GM18520 (cell line): ENCODE data around the gene RGMA.
"Not testable (repeated sequence)": the region's sequence is repeated elsewhere in the genome, so short reads cannot be mapped to it uniquely, and the experiment has no call there.

ENCODE experiments used
- ATAC-seq: cut with Tn5 transposase; IDR thresholded peaks from one replicate; pipeline ENCODE4 v1.9.1; 2021; ENCODE audit not compliant: unreplicated experiment

Gene RGMA

DNA sequence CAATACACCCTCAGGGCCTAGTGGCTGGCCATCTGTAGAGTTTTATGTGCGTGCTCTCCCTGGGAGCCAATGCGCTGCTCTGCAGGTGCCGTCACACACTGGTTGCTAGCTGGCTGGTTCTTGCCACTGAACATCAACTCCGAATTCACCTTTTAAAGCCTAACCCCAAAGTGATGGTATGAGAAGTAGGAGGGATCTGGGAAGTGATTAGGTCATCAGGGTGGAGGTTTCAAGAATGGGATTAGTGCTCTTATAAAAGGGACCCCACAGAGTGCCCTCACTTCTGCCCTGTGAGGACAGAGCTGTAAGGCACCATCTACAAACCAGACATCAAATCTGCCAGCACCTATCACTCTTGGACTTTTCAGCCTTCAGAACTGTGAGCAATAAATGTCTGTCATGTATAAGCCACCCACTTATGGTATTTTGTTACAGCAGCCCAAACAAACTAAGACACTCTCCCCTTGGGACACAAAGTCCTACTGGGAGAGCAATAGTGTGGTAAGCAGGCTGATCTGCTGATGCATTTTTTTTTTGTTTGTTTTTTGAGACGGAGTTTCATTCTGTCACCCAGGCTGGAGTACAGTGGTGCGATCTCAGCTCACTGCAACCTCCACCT is 20.3 kb downstream of the RGMA start:
- ATAC-seq: no peak

- no peak for ATAC-seq
Observed at GRCh38 chr15:93067649-93068085, 21.3 kb downstream of the RGMA start.

DNA sequence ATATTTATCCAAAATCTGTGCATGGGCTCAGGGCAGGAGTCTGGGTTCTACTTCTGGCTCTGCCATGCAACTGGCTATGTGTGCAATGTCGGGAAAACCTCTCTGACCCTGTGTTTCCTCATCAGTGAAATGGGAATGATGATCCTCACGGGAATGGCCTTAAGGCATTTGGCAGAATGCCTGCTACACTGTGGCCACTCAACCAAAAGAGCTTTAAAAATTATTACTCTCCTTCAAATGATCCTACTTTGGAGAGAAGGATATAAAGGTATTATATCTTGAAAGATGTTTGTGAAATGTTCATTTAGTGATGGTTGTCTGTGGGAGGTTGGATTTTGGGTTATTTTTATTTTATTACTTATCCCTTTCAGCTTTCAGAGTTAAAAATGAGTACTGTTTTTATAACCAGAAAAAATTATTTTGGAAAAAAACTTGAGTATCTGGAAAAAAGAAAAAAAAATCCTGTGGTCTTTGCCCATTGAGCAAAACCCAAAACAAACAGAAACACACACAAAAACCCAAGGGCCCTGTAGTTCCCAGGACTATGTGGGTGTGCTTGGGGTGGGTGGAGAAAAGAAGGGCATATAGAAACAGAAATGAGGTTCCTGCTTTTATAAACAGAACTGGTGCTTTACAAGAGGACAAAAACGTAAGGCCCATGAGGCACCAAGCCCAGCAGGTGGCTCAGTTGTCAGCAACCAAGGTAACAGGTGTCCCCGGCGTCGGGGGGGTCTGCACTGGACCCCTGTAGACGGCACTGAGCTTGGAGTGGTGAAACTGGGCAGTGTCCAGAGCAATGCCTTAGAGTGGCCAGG is 22.0 kb downstream of the RGMA start:
- no peak for ATAC-seq

GRCh38 chr15:93066224-93066681 is 22.8 kb downstream of the RGMA start:
- no peak for ATAC-seq

- ATAC-seq: no peak
Observed at GRCh38 chr15:93065641-93066045, 23.4 kb downstream of the RGMA start.

DNA sequence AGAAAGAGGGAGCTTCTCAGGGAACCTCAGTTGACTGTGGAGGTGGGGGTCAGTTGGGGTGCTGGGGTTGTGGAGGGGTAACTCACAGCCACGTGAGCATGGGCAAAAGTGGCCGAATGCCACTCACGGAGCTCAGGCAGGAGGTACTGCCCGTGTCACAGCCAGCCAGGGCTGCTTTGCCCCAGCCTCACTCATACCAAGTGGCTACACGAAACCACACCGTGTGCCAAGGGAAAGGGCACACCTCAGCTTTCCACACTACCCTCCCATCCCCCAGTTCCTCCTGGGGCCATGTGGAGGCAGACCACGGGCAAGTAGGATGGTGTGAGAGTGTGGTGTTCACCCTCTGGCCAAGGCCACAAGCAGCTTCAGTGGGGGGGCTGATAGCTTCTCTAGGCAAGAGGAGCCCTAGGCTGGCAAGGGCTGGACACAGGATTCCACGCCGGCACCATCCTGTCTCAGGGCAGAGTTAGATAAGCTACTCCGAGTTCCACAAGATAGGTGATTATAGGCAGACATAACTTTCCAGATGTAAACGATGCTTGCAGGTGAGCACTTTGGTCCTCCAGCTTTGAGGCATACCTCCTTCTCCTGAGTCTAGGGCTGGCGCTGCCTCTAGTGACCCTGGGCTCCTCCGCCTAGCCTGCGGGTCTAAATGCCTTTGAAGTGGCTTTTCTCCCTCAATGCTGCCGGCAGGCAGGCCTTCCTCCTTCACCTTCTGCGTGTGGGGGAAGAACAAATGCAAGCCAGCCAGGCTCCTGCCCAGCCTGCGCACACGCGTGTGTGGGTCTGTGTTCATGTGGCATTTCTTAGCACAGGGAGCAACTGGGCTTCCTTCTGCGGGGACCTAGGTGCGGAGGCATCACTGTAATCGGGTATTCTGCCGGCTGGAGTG is 25.0 kb downstream of the RGMA start:
- no peak for ATAC-seq

- ATAC-seq: no peak
Observed at GRCh38 chr15:93063262-93063671, 25.7 kb downstream of the RGMA start.

DNA sequence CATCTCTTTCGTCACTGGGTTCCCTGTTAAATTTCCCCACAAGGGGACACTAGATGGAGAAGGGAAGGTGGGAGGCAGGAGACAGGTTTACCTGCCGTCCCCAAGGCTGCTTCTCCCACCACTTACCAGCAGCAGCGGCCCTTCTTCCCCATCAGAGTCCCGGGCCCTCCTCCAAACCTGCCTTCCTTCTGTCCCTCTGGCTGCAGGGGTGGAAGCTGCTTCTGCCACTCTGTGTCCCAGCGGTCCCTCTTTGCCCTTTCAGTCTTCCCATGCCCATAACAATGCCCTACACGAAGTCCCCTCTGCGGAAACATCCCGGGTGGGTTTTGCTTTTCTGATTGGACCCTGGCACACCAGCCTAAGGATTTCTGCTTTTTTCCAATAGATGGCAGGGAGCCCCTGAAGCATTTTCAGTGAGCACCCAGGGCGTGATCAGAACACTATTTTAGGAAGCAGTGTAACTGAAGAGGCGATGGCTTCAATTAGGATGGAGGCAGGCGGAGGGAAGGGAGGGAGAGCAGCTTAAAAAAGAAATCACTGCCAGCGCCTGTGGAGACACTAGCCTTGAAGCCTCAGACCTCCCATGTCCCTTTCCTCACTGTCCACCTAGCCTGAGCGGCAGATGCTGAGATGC is 26.3 kb downstream of the RGMA start:
- not testable (repeated sequence) for ATAC-seq

DNA sequence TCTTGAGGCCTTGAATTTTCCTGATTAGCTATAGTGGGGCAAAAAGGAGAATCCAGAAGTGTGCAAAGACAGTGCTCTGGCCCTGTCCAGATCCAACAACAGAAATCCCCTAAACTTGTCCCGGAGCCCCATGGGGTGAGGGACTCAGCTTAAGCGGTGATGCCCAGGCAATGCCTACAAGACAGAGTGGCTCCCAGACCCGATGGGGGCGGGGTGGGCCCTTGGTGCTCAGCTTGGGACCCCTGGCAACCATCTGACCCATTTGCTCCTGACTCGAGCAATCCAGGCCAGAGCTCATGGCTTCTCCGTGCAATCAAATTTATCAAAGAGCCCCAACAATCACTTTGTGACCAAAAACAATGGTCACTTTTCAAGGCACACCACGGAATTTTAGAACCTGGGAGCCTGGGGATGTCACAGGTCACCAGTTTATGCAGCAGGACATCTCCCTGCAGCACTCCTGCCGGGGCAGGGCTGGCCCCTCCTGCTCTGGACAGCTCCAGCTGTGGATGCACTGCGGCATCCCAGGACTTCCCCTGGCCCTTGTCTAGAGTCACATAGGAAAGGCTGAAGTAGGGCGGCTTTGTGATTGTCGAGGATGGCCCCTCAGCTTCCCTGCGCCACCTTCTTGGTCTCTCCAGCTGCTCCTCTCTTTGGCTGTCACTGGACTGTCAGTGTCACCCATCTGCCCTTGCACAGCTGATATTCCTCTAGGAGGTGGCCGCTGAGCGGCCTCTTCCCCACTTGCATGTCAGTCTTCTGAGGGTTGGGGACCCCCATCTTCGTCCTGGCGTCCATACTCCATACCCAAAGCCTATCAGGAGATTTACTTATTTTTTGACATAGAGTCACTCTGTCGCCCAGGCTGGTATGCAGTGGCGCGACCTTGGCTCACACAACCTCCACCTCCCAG is 28.4 kb downstream of the RGMA start:
- no peak for ATAC-seq

- no peak for ATAC-seq
Observed at GRCh38 chr15:93059442-93059841, 29.6 kb downstream of the RGMA start.

DNA sequence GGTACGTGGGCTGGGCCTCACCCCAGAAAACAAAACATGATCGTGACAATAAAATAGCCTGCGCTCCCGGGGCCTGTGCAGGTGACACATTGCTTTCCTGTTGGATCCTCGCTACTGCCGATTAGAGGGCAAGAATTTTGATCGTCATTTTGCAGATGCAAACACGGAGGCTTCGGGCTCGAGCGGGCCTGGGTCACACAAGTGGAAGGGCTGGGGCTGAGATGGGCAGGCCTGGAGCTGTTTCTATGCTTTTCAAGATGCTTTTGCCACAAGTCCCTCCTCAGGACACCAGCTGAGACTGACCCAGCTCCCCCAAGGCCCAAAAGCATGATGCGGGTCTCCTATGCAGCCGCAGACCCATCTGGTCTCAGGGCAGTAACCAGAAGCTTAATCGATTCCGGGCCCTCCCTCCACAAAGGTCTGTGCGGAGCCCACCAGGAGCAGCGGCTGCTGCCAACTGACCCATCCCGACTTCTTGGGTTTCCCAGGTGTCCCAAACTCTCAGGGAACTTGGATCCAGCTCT is 30.0 kb downstream of the RGMA start:
- no peak for ATAC-seq

DNA sequence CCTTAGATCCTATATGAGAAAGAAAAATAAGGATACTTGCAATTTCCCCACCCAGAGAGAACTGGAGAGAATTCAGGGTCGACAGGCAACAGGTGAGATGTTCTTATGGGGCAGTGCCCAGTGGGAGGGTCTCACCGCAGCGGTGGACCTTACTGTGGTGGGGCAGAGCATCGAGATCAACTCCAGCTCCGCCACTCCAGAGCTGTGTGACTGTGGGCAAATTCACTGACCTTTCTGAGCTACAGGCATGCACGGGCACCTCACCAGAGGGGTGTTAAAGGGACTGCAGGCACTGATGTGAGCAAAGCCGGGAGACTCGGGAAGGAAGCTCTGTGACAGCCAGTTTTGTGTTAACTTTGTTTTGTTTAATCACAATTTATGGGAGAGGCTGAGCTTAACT is 30.9 kb downstream of the RGMA start:
- ATAC-seq: no peak

GRCh38 chr15:93057618-93058017 is 31.4 kb downstream of the RGMA start:
- no peak for ATAC-seq

- ATAC-seq: no peak
Observed at GRCh38 chr15:93056836-93057235, 32.2 kb downstream of the RGMA start.

DNA sequence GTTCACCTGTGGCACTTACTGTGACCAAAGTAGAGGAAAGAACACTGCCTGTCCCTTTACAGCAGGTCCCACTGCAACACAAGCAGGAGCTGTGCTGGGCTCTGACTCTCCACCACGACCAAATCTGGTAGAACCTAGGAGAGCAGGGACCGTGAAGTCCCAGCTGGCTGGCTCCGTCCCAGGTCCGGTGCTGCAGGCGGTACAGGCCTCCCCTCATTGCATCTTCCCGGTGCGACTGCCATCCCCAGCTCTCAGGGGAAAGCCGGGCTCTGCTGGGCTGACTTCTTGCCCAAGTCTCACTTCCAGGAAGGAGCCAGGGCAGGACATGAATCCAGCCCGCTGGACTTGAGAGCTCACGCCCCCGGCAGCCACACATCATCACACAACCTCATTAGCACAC is 33.8 kb downstream of the RGMA start:
- ATAC-seq: no peak

DNA sequence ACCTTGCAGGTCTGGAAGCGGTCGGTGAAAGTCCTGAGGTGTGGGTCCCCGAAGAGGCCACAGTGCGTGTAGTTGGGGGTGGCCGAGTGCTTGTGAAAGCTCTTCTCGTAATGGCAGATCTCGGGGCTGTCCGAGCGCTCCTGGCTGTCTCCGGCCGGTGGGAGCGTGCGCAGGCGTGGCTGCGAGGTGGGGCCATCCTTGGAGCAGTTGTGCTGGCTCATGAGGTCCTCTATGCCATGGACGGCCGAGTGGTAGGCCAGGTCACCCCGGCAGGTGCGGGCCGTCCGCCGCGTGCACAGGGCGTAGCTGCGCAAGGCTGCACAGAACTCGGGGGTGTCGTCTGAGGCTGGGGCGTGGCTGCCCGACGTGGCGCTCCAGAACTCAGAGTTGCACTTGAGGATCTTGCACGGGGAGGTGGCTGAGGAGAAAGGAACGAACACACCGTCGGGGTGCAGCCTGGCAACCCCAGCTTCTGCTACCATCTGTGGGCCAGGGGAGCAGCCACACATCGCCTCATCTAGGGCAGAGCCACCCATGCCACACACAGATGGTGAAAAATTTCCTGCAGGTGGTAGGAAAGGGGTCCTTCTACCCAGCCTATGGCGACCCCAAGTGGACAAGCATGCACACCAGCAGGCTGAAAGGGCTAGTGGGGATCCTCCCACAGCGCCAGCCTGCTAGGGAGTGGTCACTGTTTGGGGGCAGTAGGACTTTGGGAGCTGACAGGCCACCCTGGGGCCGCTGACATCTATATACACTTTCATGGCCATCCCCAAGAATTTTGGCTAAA is 36.7 kb downstream of the RGMA start:
- ATAC-seq: no peak

DNA sequence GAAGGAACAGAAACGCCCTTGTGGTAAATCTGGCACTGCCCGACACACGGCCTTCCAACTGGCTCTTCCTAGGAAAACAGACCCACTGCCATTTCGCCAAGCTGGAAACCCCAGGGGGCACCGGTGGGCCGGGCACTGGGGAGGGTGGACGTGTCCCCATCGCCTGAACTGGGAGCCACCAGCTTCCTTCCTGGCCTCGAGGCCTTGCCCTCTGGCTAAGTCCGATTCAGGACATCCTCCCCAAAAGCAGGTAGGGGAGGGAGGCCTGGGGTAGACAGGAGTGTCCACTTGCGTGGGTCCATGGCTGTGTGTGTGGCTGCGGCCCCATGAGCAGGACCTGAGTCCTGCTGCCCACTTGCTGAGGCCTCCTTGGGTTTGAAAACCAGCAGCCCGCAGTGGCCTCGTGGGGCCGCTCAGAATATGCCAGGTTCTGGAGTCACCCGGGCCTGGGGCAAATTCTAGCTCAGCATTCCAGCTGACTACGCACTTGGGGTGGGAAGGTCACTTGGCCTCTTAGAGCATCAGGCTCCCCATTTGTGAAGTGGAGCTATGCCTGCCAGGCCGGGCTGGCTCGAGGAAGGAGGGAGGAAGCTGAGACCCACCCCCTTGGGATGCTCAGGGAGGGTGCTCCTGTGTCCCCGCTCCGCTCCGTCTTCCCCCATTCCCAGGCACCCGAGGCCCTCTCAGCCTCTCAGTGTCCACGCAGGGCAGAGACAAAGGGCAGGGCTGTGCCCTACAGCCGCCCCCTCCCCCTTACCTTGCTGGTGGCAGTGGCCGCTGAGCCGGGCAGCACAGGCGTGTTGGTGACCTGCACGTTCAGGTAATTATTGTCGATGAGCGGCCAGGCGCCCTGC is 37.5 kb downstream of the RGMA start:
- no peak for ATAC-seq

- ATAC-seq: no peak
Observed at GRCh38 chr15:93050648-93051047, 38.4 kb downstream of the RGMA start.
